ENCODE data around the gene SH3BP5L. TPM values are rescaled to one million over a fixed set of nuclear protein-coding genes. Genes with fewer than 3 reads are reported as not detected.
"Not testable (repeated sequence)": the region's sequence is repeated elsewhere in the genome, so short reads cannot be mapped to it uniquely, and the experiment has no call there.

SH3BP5L gene
- total and polyA plus RNA-seq, 5 experiments from 2014 or later, result 1.6 to 29.9 (median 3.5) TPM

DNA sequence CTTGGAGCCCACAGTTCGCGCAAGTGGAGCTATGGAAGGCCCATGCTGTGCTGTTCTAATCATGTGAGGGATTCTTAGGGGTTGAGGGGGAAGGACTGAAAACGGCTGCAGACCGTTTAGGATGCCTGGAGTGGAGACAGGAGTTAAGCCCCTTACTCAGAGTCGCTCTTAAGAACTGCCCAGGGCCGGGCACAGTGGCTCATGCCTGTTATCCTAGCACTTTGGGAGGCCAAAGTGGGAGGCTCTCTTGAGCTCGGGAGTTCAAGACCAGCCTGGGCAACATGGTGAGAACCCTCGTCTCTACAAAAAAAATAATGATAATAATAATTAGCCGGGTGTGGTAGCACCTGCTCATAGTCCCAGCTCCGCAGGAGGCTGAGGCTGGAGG is 13.4 kb upstream of the SH3BP5L start:
- Mint-ChIP-seq H3K9me3 (no peaks in the 10 kb centered on the region), H3K27me3 (no peaks in the 10 kb centered on the region), H3K4me3 (peak overlapping the region in 2 of 10 donors; percentile 92 to 95), H3K4me1 (peaks cover 12 to 32% (median 30%) of the 10 kb centered on the region in 4 donors), H3K36me3 (peaks cover 0 to 10% (median 0%) of the 10 kb centered on the region in 3 donors), H3K27ac (peak overlapping the region in 6 of 10 donors; percentile 94 to 99 (median 98))
- ATAC-seq (no peak), DNase-seq (no peak)
- POLR2A ChIA-PET, result interaction anchor here (0.8 to 5.5 kb wide), 6 partner anchors 11 to 62 kb away, joined by 3 to 141 read pairs (median 26); partner anchors contain the start of genes SH3BP5L and ZNF692

DNA sequence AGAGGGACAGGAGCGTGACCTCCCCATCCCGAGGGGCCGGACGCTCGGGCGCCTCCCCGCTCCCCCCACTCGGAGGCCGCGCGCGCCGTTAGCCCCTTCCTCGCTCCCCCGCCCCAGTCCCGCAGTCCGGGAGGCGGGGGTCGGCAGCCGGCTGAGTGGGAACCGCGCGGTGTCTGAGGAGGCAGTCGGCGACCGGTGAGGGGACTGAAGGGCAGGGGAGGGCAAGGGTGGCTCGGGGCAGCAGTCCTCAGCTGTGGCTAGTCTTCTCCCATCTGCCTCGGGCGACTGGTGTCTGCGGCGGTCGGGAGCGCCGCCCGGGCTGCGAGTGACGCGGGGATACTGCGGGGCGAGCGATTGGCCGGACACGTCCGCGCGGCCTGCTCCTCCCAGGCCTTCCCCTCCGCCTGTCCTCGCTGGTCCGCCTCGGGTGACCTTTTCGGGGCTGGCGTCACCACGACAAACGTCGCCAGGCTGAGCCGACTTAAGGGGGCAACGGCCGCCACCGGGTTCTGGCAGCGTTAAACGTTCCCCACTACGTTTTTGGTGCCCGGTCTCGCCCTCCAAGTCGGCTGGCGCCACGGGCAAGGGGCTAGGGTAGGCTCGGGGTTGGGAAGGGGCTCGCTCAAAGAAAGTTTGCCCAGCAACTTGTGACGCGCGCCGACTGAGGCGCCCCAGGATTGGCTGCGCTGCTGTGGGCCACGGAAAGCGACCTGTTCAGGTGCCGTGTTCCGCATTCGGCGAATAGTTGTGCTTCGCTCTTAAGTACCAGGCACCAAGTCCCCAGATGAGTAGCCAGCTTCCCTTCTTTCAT is 12.8 kb upstream of the SH3BP5L start:
- H3K9me3 Mint-ChIP-seq, result no peaks in the 10 kb centered on the region
- ATAC-seq, result peak; percentile 70 to 72
- peak overlapping the region in 2 of 10 donors; percentile 92 to 95 for H3K4me3 Mint-ChIP-seq
- peaks cover 0 to 3% (median 0%) of the 10 kb centered on the region in 5 donors for H3K27me3 Mint-ChIP-seq
- peaks cover 12 to 32% (median 30%) of the 10 kb centered on the region in 4 donors for H3K4me1 Mint-ChIP-seq
- DNase-seq, result peak; percentile 75 to 92 (median 85)
- H3K36me3 Mint-ChIP-seq, result peaks cover 0 to 6% (median 0%) of the 10 kb centered on the region in 3 donors
- POLR2A ChIA-PET, result interaction anchor here (0.8 to 5.5 kb wide), 9 partner anchors 11 to 67 kb away, joined by 3 to 141 read pairs (median 8); partner anchors contain the start of genes PGBD2, SH3BP5L and ZNF692
- peak overlapping the region in 6 of 10 donors; percentile 94 to 99 (median 98) for H3K27ac Mint-ChIP-seq

- no peaks in the 10 kb centered on the region for H3K9me3 Mint-ChIP-seq
- peaks cover 12 to 32% (median 30%) of the 10 kb centered on the region in 4 donors for H3K4me1 Mint-ChIP-seq
- H3K4me3 Mint-ChIP-seq, result peak within 1 kb of the TSS in 2 of 10 donors; percentile 92 to 95
- ATAC-seq (peak; percentile 82 to 85), DNase-seq (peak; percentile 88 to 96 (median 92))
- peaks cover 0 to 7% (median 2%) of the 10 kb centered on the region in 5 donors for H3K27me3 Mint-ChIP-seq
- peaks cover 0 to 6% (median 0%) of the 10 kb centered on the region in 3 donors for H3K36me3 Mint-ChIP-seq
- POLR2A ChIA-PET, result interaction anchor here (0.9 to 5.5 kb wide), 8 partner anchors 11 to 68 kb away, joined by 3 to 141 read pairs (median 12); partner anchors contain the start of genes PGBD2, SH3BP5L and ZNF692
- peak within 1 kb of the TSS in 6 of 10 donors; percentile 94 to 99 (median 98) for H3K27ac Mint-ChIP-seq
Measured at GRCh38 chr1:248837781-248838356, 12.2 kb upstream of the SH3BP5L start, which contains the start of gene ZNF672. Gene ZNF672, plus strand, starts transcription at chr1:248838224. Its CDS starts 9,051 bp downstream, at chr1:248847275.

GRCh38 chr1:248837045-248837780 is 11.5 kb upstream of the SH3BP5L start:
- H3K9me3 Mint-ChIP-seq, result no peaks in the 10 kb centered on the region
- H3K27ac Mint-ChIP-seq, result peak overlapping the region in 1 of 10 donors; percentile 84
- POLR2A ChIA-PET, result interaction anchor here (0.9 to 5.5 kb wide), 7 partner anchors 10 to 69 kb away, joined by 3 to 141 read pairs (median 16); partner anchors contain the start of genes PGBD2, SH3BP5L and ZNF692
- H3K27me3 Mint-ChIP-seq, result peaks cover 0 to 7% (median 2%) of the 10 kb centered on the region in 5 donors
- H3K4me3 Mint-ChIP-seq, result no peak overlapping the region
- peaks cover 11 to 30% (median 27%) of the 10 kb centered on the region in 4 donors for H3K4me1 Mint-ChIP-seq
- no peak for ATAC-seq
- peaks cover 0 to 2% (median 0%) of the 10 kb centered on the region in 3 donors for H3K36me3 Mint-ChIP-seq
- peak in 1 of 10 donors; percentile 16 for DNase-seq

DNA sequence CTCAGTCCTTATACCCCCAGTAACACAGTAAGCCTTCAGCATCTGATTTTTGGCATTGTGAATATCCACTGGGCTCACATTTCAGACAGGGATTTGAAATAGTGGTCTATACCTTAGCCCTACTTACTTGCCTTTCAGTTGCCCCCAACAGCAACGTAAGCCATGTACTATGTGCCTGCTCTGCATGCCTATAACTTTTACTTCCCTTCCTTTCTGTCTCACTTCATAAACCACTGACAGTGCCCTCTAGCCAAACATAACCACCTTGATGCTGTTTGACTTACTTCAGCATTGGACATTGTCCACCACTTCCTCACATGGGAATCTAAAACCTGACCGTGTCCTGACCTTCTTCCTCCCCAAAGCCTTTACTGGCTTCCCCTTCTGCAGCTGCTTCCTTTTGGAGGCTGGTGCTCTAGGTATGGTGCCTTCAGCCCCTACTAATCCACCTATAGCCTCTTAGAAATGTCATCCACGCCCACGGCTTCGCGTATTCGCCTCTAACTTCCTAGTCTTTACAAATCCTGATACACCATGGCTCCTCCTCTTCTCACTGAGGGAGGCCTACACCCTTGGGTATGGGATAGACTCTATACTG is 8.7 kb upstream of the SH3BP5L start:
- peaks cover 0 to 7% (median 2%) of the 10 kb centered on the region in 5 donors for H3K27me3 Mint-ChIP-seq
- no peak for DNase-seq
- H3K9me3 Mint-ChIP-seq, result no peaks in the 10 kb centered on the region
- no peaks in the 10 kb centered on the region for H3K36me3 Mint-ChIP-seq
- H3K4me3 Mint-ChIP-seq, result no peak overlapping the region
- no peak for ATAC-seq
- POLR2A ChIA-PET, result no interaction called here
- H3K27ac Mint-ChIP-seq, result no peak overlapping the region
- H3K4me1 Mint-ChIP-seq, result peaks cover 3 to 7% (median 6%) of the 10 kb centered on the region in 4 donors

DNA sequence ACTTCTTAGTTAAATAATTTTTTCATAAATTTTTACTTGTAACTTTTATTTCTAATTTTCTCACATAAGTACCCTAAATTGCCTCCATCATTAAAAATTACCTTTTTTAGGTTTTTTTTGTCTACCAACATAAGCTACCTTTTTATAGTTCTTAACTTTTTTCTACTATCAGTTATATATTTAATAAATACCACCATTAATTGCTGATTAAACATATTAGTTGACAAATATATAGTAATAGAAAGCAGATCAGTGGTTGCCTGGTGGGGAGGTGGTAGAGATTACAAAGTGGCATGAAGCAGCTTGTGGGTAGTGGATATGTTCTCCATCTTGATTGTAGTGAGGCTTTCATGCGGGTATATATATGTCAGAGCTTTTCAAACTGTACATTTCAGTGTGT is 6.1 kb upstream of the SH3BP5L start:
- Mint-ChIP-seq H3K4me3 (no peak overlapping the region), H3K9me3 (no peaks in the 10 kb centered on the region), H3K4me1 (peaks cover under 1 to 11% (median 6%) of the 10 kb centered on the region in 4 donors), H3K27ac (no peak overlapping the region), H3K27me3 (peaks cover 0 to 7% (median 2%) of the 10 kb centered on the region in 5 donors), H3K36me3 (no peaks in the 10 kb centered on the region)
- ATAC-seq, result no peak
- no peak for DNase-seq
- POLR2A ChIA-PET, result no interaction called here

- H3K4me1 Mint-ChIP-seq, result peaks cover 5 to 20% (median 12%) of the 10 kb centered on the region in 4 donors
- H3K9me3 Mint-ChIP-seq, ATAC-seq, H3K27ac Mint-ChIP-seq, H3K4me3 Mint-ChIP-seq, H3K36me3 Mint-ChIP-seq, DNase-seq, POLR2A ChIA-PET, H3K27me3 Mint-ChIP-seq: not testable (repeated sequence)
Measured at GRCh38 chr1:248830718-248831017, 5.0 kb upstream of the SH3BP5L start.

DNA sequence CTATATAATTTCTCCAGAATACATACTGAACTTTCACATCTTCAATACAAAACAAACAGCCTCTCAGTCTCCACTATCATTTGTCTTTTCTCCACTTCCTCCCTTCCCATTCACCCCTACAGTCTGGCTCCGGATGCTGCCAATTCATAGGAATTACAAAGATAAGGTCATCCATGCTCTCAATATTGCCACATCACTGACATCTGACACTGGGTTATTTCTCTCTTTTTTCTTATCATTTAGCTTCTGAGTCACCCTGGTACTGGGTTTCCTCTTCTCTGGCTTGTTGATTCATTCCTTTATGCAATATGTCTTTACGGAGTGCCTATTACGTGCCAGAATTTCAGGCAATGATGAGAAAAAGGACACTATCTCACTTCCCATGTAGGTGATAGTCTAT is 3.1 kb upstream of the SH3BP5L start:
- no peak for DNase-seq
- no peaks in the 10 kb centered on the region for H3K9me3 Mint-ChIP-seq
- POLR2A ChIA-PET, result interaction anchor here (0.6 to 5.7 kb wide), 4 partner anchors 9 to 45 kb away, joined by 3 to 103 read pairs (median 31); partner anchors contain the start of genes ZNF672 and ZNF692

GRCh38 chr1:248825573-248825908 is 174 bp downstream of the SH3BP5L start:
- ATAC-seq (peak; percentile 2 to 14), DNase-seq (peak in 1 of 10 donors; percentile 18)
- H3K9me3 Mint-ChIP-seq, result no peaks in the 10 kb centered on the region
- H3K27me3 Mint-ChIP-seq, result no peaks in the 10 kb centered on the region
- POLR2A ChIA-PET, result interaction anchor here (0.8 to 5.7 kb wide), 8 partner anchors 12 to 1894 kb away, joined by 3 to 103 read pairs (median 14); partner anchors contain the start of genes AHCTF1, PGBD2, ZNF672 and ZNF692
- H3K4me1 Mint-ChIP-seq, result peaks cover 32 to 71% (median 63%) of the 10 kb centered on the region in 4 donors
- H3K36me3 Mint-ChIP-seq, result peaks cover 0 to 34% (median 3%) of the 10 kb centered on the region in 3 donors
- peak overlapping the region; percentile 94 to 100 (median 99) for H3K27ac Mint-ChIP-seq
- peak overlapping the region; percentile 91 to 100 (median 98) for H3K4me3 Mint-ChIP-seq

More for the DNA sequence above, 3.1 kb upstream of the SH3BP5L start:
- no peak for ATAC-seq
- peaks cover 14 to 38% (median 30%) of the 10 kb centered on the region in 4 donors for H3K4me1 Mint-ChIP-seq
- peak overlapping the region in 5 of 10 donors; percentile 13 to 99 (median 72) for H3K27ac Mint-ChIP-seq
- peaks cover 0 to 5% (median 3%) of the 10 kb centered on the region in 3 donors for H3K36me3 Mint-ChIP-seq
- H3K27me3 Mint-ChIP-seq, result peaks cover 0 to 6% (median 2%) of the 10 kb centered on the region in 5 donors
- H3K4me3 Mint-ChIP-seq, result peak overlapping the region in 1 of 10 donors; percentile 40

DNA sequence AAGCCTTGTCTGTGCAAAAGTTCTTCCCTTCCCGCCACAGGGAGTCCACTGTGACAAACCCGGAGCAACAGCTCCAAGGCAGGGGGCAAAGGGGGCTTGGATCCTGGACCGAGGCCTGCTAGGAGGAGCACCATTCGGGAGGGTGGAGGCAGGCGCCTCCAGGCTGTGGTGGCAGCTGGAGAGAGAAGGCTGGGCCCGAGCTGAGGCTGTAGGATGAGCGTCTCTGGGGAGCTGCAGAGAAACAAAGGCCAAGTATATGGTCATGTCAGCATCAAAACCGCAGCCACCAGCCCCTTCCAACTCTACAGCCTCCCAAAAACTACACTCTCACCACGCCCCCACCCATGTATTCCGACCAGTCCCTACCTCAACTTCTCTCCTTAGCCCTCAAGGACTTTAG is 579 bp downstream of the SH3BP5L start:
- no peak for ATAC-seq
- no peak for DNase-seq
- H3K27me3 Mint-ChIP-seq, result no peaks in the 10 kb centered on the region
- peak overlapping the region; percentile 91 to 100 (median 98) for H3K4me3 Mint-ChIP-seq
- H3K27ac Mint-ChIP-seq, result peak overlapping the region; percentile 94 to 100 (median 99)
- POLR2A ChIA-PET, result interaction anchor here (2.1 to 5.7 kb wide), 5 partner anchors 13 to 50 kb away, joined by 7 to 103 read pairs (median 24); partner anchors contain the start of genes ZNF672 and ZNF692
- no peaks in the 10 kb centered on the region for H3K9me3 Mint-ChIP-seq
- peaks cover 32 to 76% (median 67%) of the 10 kb centered on the region in 4 donors for H3K4me1 Mint-ChIP-seq
- peaks cover 0 to 38% (median 3%) of the 10 kb centered on the region in 3 donors for H3K36me3 Mint-ChIP-seq

GRCh38 chr1:248824701-248825100 is 1.0 kb downstream of the SH3BP5L start:
- no peaks in the 10 kb centered on the region for H3K9me3 Mint-ChIP-seq
- peaks cover 35 to 78% (median 70%) of the 10 kb centered on the region in 4 donors for H3K4me1 Mint-ChIP-seq
- H3K27ac Mint-ChIP-seq, result peak overlapping the region in 9 of 10 donors; percentile 84 to 100 (median 98)
- no peaks in the 10 kb centered on the region for H3K27me3 Mint-ChIP-seq
- peak overlapping the region; percentile 91 to 100 (median 98) for H3K4me3 Mint-ChIP-seq
- no peak for ATAC-seq
- H3K36me3 Mint-ChIP-seq, result peaks cover 0 to 40% (median 5%) of the 10 kb centered on the region in 3 donors
- no peak for DNase-seq
- POLR2A ChIA-PET, result interaction anchor here (2.3 to 5.7 kb wide), 4 partner anchors 13 to 50 kb away, joined by 7 to 103 read pairs (median 42); partner anchors contain the start of genes ZNF672 and ZNF692

Measured in naive thymus-derived CD8-positive, alpha-beta T cell (primary cell).